ENCODE measurements around the gene SERPINB12. TPM values are rescaled to one million over a fixed set of nuclear protein-coding genes. Genes with fewer than 3 reads are reported as not detected.
A peak's percentile ranks its signal among the peaks of the same experiment; 100 is the strongest.

SERPINB12 gene
- total RNA-seq, 1 donor from 2014 or later: not detected

DNA sequence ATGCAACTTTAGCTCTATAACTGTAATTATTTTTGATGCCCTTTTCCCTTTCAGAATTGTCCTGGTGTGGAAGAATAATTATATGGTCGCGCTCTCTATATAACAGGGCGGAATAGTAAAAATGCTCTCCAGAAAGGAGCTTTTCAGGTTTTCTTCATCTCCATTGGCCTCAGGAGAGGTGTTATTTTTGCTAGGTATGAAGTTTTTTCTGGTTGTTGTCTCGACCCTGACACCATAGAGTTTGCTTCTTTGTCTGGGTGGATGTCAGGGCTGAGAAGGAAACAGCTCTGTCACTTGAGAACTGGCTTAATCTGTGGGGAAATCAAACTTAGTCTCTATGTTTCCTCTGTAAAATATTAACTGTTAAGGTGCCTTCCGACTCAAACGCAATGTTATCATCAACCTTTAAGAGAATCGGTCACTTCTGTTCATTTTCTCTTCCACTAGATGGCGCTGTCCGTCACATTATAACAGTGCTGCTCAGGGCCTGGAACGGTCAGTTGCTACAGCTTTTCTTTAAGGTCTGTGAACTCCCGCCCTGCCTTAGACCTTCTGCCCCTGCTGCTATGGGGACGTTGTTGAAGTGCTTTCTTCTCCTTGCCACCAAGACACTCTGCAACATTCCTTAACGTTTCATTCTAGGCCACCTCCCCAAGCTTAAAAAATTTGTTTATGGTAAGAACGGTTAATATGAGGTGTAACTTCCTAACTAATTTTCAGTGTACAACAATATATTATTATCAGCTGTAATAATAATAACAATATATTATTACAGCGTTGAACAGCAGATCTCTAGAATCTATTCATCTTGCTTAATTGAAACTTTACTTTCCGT is 23.8 kb upstream of the SERPINB12 start:
- H3K4me3 Mint-ChIP-seq (ENCODE audit: unreplicated experiment): no peak overlapping the region
- TF ChIP-seq CTCF (IDR thresholded peaks at IDR 0.05): peak; percentile 94
- no peak for DNase-seq (ENCODE audit: low spot score)
- H3K9me3 Mint-ChIP-seq (ENCODE audit: low read depth): no peaks in the 10 kb centered on the region
- H3K27ac Mint-ChIP-seq (ENCODE audit: unreplicated experiment): no peak overlapping the region
- peaks cover 12% of the 10 kb centered on the region for H3K4me1 Mint-ChIP-seq (ENCODE audit: low read depth)
- peaks cover 19% of the 10 kb centered on the region for H3K27me3 Mint-ChIP-seq (ENCODE audit: low read depth)
- peaks cover 2% of the 10 kb centered on the region for H3K36me3 Mint-ChIP-seq (ENCODE audit: low read depth)

DNA sequence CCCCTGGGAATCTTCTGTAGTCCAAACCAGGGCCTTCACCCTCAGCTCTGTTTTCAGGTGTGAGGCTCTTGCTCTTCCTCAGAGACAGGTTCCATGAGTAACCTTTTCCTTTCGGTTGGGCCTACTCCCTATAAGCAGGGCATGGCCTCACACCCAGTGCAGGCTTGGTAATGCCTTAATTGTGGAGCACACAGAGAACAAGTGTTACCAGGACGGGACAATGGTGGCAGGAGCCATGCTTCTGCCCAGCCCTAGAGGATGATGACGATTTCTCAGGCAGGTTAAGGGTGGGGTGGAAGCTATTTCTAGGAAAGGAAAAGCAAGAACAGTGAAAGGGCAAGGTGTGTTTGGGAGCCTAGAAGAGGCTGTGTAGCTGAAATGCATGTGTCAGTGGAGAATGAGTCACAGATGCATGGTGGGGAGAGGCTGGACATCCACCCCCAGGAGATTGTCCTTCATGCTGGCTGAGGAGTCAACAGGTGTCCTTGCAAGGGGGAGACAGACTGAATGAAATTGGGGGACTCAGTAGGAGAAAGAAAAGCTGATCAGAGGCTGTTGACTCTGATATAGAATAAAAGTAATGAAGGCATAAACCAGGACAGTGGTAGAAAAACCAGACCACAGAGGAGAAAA is 22.0 kb upstream of the SERPINB12 start:
- peaks cover 22% of the 10 kb centered on the region for H3K27me3 Mint-ChIP-seq (ENCODE audit: low read depth)

GRCh38 chr18:63523660-63524059 is 18.5 kb upstream of the SERPINB12 start:
- peak; percentile 44 for TF ChIP-seq CTCF (IDR thresholded peaks at IDR 0.05)
- peaks cover 22% of the 10 kb centered on the region for H3K27me3 Mint-ChIP-seq (ENCODE audit: low read depth)
- no peak overlapping the region for H3K27ac Mint-ChIP-seq (ENCODE audit: unreplicated experiment)
- peaks cover 4% of the 10 kb centered on the region for H3K4me1 Mint-ChIP-seq (ENCODE audit: low read depth)
- H3K9me3 Mint-ChIP-seq (ENCODE audit: low read depth): no peaks in the 10 kb centered on the region
- DNase-seq (ENCODE audit: low spot score): no peak
- no peak overlapping the region for H3K4me3 Mint-ChIP-seq (ENCODE audit: unreplicated experiment)
- no peaks in the 10 kb centered on the region for H3K36me3 Mint-ChIP-seq (ENCODE audit: low read depth)

More for the DNA sequence above, 22.0 kb upstream of the SERPINB12 start:
- H3K27ac Mint-ChIP-seq (ENCODE audit: unreplicated experiment): no peak overlapping the region
- H3K36me3 Mint-ChIP-seq (ENCODE audit: low read depth): no peaks in the 10 kb centered on the region
- no peak for TF ChIP-seq CTCF (IDR thresholded peaks at IDR 0.05)
- DNase-seq (ENCODE audit: low spot score): no peak
- no peaks in the 10 kb centered on the region for H3K9me3 Mint-ChIP-seq (ENCODE audit: low read depth)
- H3K4me1 Mint-ChIP-seq (ENCODE audit: low read depth): peaks cover 5% of the 10 kb centered on the region
- no peak overlapping the region for H3K4me3 Mint-ChIP-seq (ENCODE audit: unreplicated experiment)

GRCh38 chr18:63527251-63527650 is 14.9 kb upstream of the SERPINB12 start:
- Mint-ChIP-seq H3K4me3 (ENCODE audit: unreplicated experiment) (no peak overlapping the region), H3K9me3 (ENCODE audit: low read depth) (no peaks in the 10 kb centered on the region), H3K27ac (ENCODE audit: unreplicated experiment) (no peak overlapping the region), H3K27me3 (ENCODE audit: low read depth) (peaks cover 12% of the 10 kb centered on the region), H3K4me1 (ENCODE audit: low read depth) (peaks cover 5% of the 10 kb centered on the region), H3K36me3 (ENCODE audit: low read depth) (peaks cover under 1% of the 10 kb centered on the region)
- DNase-seq (ENCODE audit: low spot score): no peak
- no peak for TF ChIP-seq CTCF (IDR thresholded peaks at IDR 0.05)

GRCh38 chr18:63528863-63529492 is 13.2 kb upstream of the SERPINB12 start:
- DNase-seq (ENCODE audit: low spot score): no peak
- Mint-ChIP-seq H3K9me3 (ENCODE audit: low read depth) (no peaks in the 10 kb centered on the region), H3K4me1 (ENCODE audit: low read depth) (peaks cover 5% of the 10 kb centered on the region), H3K4me3 (ENCODE audit: unreplicated experiment) (no peak overlapping the region), H3K36me3 (ENCODE audit: low read depth) (peaks cover 1% of the 10 kb centered on the region), H3K27me3 (ENCODE audit: low read depth) (peaks cover 3% of the 10 kb centered on the region), H3K27ac (ENCODE audit: unreplicated experiment) (no peak overlapping the region)
- TF ChIP-seq CTCF (IDR thresholded peaks at IDR 0.05): no peak
